Measurements from ENCODE around the gene PAX8.

The PAX8 gene

DNA sequence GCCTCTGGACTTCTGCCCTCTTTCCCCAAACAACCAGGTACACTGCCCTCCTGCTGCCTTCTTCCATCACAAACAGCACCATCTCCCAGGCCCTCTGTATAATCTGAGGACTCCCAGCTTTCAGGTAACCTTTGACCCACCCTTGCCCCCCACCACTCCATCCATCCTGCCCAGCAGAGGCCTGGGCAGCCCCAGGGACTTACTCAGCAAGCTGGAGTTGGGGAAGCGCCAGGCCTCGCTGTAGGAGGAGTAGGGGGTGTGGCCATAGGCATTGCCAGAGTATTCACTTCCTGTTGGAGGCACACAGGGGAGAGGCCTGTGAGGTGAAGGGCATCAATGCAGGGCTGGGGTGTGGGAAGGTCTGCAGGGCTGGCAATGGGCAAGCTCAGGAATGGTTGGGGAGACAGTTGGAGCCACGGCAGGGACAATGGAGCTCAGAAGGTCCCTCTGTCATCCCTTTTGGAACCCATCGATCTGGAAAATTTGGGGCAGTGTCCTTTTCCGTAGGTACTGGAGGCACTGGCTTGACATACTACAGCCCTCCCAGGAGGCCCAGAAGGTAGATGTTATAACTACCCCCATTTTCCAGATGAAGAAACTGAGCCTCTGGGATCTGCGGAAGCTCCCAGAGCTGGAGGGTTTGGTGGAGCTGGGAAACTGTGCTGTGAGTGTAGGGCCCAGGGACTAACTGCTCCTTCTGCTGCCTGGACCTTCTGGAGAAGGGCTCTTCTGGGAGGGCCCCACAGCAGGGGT, 58.7 kb downstream of the PAX8 start:
- no peak for DNase-seq

DNA sequence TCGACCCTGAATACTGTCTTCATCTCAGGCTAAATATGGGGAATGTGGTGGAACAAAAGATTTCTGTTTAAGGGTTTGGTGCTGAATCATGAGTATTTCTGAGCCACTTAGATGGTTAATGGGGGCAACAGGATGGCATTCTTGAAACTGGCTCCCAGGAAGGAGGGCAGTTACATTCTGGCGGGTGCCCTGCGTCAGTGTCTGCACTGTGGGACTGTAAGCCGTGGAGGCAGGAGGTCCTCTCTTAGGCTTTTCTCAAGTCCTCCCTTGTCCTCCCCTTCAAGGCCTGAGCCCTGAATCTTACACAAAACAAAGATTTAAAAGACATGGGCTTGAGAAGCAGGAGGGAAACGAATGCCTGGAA, 59.2 kb downstream of the PAX8 start:
- no peak for DNase-seq

DNA sequence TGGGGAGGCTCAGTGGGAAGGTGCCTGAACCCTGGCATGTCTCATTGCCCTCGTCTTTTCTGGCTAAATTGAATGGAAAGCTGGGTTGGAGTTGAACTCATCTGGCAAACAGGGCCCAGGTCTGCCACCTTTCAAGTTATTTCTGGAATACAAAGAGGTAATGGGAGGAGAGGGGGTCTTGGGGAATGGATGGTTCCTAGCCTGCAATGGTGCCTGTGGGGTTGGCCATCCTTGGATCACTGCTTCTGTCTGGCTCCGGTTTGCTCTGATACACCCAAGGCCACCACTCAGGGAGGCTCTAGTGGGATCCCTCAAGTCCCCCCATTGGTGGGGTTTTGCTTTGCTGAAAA, 59.7 kb downstream of the PAX8 start:
- no peak for DNase-seq

DNA sequence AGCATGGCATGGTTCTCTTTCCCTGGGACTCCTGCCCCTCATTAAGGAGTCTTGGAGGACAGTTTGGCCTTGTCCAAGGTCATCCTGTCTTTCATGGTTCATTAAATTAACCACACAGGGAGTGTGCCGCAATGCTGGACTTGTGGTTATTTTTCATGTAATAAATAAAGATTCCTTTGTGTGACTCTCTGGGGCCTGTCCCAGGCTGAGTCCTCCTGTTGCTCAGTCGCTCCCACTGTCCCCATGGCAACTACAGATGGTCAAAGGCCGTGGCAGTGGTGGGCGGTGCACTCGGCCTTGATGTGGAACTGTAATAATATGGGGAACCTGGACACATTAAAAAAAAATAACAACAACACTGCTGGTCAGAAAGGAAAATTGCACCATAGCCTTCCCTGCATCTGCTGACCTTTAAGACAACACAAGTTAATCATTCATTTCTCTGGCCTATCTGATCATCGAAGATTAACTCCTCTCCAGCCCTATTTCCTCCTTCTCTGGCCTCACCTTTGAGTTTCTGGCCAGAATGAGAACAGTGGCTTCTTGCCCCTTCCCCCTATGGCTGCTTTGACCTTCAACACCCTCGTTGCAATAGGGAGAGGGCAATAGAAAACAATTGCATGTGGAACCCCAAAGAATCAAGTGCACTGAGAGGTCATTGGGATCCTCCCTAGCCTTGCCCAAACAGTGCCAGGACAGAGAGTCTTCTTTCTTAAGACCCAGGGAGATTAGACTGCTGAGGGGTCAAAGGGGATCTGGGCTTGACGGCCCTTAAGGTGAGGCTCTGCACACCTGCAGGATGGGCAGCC, 60.2 kb downstream of the PAX8 start:
- peak; percentile 97 for DNase-seq

DNA sequence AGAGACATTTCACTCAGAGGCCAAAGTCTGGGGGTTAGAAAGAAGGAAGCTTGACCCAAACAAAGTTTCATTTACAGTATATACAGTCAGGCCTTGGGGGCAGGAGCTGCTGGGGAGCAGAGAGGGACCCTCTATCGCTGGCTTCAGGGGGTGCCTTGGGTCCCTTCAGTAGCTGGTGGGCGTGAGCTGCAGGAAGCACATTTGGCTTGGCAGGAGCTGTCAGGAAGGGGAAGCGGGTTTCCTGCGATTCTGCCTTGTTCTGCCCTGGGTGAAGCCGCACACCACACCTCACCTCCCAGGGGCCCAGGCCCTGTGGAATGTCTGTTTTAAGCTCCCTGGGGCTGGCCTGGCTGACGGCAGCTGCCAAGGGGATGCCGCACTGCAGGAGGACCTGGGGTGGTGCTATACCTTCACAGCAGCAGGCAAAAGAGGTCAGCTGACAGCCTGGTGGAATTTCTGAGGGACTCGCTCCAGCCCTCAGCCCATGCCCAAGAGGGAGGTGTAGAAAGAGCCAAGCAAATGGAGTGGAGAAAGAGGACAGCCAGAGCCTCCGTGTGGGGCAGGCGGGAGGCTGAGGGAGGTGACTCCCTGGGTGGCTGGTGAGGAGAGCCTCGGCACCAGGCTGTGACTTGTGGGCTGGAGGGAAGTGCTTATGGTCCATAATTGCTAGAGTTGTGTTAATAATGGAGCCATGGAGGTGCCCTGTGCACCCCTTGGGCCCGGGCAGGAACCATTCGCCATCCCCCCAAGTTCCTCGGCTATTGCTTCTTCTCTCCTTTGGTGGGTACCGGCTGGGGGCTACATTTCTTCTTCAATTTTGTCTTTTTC, 61.1 kb downstream of the PAX8 start:
- no peak for DNase-seq

DNA sequence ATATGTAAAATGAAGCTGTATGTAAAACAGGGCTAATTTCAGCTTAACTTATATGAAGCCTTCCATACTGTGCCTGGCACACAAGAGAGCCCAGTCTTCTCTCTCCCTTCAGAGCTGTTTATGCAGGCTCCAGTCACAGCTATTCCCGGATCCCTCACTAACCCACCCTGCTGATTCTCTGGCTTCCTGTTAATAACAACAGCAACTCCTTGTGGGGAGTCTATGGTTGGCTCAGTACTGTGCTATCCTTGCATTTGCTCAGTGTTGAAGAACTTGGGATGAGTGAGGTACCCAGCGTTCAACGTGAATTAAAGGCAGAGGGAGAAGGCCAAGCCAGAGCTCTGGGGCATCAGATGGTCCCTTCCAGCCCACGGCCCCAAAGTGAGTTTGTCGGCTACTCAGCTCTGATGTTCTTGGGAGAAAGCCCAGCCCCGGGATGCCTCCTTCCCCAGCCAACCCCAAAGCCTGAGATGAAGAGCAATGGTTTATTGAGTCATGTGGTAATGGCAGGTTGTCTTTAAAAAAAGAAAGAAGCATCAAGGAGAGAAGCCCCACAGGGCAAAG, 61.7 kb downstream of the PAX8 start:
- DNase-seq, result no peak

DNA sequence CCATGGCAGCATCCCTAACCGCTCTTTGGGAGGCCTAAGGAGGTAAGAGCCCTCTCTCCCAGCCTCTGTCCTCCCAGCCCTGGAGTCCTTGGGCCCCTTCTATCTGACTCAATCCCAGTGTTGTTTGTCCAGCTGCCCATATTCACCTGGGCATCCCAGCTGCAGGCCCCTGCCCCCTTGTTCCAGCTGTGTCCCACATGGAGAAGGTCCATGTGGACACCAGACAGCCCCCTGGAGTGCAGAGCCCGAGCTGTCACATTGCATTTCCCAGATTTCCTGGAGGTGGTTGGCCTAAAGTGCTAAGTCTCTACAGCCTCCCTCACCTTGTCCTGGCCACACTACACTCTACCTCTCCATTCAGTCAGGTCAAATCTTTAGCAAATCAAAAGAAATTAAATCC, 62.4 kb downstream of the PAX8 start:
- no peak for DNase-seq

DNA sequence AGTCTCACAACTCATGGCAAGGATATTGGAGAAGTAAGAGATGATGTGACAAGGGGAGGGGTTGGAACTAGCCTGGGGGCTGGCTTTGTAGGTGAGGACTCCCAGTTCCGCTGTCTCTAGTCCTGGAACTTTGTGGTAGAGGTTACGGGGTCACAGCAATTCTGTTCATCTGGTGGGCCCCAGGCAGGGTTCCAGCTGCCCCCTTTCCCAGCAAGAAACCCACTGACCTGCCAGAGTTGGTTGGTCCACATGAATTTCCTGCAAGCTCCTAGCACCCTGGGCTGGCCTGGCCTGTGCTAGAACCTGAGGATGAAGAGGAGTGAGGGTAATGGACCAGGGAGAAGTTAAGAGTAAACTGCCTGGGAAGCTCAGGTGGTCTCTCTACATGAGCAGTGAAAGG, 63.7 kb downstream of the PAX8 start:
- no peak for DNase-seq

DNA sequence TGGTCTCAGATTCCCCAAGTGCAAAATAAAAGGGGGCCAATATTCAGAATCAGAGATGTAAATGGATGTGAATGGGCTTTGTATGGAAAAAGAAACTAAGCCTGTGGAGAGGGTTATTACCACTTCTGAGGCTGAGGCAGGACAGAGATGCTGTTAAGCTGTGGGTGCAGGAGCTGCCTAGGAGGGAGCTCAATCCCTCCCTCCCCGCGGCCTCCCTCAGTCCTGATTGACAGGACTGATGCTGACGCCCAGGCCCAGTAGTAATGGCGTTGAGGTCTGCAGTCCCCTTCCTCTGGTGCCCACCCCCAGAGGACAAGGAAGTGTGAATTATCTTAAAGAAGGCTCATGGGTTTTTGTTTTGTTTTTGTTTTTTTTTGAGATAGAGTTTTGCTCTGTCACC, 64.6 kb downstream of the PAX8 start:
- DNase-seq, result no peak

DNA sequence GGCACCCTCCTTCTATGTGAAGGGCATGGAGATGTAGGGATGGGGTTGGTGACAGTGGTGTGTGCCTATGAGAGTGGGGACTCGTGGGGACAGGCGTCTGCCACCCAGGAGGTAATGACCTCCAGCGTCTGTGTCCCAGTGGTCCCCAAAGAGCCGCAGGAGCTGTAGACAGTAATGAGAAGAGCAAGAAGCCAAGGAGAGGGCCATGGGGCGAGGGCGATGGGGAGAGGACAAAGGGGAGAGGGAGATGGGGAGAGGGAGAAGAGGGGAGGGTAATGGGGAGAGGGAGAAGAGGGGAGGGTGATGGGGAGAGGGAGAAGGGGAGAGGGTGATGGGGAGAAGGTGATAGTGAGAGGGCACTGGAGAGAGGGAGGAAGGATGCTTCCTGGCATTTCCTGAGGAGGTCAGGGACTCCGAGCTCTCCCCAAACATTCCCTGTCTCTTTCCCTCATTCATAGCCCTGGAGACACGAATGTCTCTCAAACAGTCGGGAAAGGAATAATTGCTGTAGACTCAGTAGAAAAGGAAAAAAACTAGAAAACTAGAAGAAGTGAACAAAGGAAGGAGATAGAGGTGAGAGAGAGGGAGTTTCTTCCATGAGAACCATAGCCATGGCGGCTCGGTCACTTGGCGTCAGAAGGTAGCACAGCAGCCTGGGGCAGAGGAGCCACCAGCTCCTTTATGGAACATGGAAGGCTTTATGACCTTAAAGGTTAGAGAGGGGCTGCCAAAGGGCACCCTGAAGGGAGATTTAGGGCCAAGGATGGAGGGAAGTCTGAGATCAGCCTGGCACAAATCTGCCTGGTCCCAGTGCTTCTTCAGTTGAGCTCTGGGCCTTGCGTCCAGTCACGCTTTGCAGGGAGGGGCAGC, 65.4 kb downstream of the PAX8 start:
- no peak for DNase-seq

DNA sequence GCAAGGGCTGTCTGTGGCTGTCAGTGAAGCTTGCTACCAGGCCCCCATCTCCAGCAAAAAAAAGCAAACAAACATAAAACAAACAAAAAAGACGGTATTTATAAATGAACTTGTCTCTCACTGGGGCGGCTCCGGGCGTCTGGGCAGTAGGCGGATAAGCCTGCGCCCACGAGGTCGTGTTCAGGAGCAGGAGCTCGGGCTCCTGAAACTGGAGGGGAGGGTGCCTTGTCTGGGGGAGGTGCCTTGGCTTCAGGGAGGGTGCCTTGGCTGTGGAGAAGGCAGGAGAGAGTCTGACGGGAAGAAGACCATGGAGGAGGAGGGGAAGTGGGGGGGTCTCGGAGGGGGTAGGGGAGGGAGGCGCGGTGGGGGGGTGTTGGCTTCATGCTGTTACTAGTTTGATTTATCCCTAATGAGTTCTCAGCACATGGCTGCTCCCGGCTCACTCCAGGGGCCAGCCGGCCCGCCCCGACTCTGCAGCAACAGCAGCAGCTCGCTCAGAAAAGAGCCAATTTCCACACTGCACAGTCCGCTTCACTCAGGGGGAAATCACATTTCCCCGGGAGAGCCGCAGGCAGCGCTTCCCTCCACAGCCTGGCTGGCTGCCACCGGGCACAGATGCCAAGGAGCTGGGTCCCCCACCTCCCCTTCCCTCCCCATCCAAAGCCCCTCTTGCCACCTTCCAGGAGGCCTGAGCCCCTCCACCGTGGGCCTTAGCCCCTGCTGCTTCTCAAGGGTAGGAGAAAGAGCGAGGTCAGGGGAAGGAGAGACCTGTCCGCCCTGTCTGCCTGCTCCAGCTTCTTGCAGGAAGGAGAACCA, 66.3 kb downstream of the PAX8 start:
- no peak for DNase-seq

DNA sequence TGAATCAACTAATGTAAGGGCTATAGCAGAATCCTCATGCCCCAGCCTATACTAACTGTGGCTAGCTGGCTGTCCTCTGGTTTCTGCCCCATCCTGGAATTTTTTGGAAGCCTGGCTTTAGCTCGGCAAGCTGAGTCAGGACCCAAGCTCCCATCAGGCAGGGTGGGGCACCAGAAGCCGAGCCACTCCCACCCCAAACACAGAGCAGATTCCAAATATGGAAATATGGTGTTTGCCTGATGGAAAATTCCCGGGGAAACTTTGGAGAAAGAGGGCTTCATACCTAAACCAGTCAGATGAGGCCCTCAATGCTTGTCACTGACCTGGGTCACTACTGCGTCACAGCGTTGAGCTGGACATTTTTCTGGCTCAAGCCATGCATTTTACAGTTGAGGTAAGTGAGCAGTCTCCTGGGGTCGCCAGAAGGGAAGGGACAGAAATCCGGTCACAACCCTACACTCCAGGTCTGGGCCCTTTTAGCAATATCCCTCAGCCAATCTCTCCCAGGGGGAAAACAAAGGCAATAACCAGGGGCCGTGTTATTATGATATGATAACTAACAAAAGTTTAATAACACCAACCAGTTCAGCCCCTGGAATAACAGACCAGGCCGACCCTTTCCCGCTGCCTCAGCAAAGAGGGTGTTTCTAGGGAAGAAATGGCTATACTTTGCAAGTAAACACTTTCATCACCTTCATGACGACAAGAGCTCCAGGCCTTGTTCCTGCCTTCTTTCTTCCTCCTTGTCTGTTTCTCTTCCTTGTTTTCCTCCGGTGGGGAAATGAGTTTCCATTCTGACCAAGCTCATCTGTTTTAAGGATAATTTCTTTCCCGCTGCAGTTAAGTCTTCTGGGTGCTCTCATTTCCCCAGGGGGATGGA, 67.3 kb downstream of the PAX8 start:
- no peak for DNase-seq

DNA sequence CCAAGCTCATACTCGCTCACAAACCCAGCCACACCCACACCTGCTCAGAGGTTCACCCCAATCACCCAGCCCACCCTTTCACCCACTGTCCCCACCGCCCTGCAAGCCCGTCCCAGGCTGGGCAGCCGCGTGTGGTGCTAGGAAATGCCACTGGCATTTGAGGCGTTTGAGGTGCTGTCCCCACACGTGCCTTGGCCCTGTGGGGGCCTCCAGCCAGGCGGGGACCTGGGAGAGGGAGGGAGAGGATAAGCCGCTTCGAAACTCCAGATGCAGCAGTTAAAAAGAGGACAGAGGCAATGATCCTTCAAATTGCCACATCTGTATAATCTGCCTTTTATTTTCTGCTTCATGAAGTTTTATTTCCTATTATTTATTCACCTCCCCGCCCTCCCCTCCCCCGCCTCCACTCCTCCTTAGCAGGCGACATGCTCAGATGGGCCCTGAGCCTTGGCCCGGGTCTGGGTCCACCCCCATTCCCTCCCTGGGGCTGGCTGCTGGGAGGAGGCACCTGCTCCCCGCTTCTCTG, 69.0 kb downstream of the PAX8 start:
- no peak for DNase-seq

DNA sequence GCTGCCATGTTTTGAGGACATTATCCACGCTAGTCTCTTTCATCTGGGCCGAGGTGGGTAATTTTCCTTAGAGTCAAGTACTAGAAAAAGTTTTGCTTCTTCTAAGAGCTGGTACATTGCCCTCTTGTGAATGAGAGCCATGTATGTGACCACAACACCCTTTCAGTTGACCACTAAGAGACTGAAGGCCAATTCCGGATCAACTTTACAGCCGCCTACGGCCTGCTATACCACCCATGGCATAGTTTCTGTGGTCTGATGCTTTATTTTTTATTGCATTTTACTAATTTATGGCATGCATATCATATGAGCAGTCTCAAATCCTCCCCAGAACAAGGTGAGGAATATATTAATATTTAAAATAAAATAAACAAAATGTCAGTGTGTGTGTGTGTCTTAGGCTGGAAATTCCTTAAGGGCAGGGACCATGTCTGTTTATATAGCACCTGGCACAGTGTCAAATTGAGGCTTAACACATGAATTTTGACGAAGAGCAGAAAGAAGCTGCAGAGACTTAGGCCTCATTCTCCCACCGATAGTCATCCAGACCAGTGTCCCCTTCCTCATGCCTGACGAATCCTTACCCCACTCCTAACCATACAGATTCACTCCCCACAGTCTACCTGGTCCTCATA, 69.6 kb downstream of the PAX8 start:
- peak; percentile 93 for DNase-seq

DNA sequence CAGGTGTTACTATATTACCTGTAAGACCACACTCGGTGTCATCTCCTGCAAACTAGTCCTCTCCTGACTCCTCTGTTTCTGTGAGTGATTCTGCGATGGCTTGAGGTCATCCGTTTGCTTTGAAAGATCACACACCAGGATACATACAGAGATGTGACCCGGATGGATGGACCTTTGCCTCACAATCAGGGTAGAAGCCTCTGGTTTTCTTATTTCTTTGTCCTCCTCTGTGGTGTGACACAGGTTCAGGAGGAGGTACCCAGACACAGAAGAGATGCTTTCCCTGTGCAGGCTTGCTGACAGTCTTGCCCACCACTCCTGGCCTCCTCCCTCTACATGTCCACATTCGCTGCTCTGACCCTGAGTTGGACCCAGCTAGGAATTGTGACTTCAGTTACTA, 70.3 kb downstream of the PAX8 start:
- DNase-seq, result no peak

DNA sequence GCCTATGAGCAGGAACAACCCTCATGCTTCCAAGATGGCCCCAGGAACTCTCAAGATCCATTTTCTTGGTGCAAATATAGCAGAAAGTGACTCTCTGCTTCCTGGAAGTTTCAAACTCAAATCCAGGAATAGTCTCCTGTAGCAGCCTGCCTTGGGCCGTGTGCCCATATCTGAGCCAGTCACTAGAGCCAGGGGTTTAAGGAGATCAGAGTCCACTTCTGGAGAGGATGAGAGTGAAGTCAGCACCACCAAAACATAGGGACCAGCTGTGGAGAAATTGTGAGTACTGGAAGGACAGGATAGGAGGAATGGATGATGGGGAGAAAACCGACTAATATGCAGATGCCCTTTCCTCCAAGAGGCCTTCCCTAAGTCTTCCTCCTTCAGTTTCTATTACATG, 71.7 kb downstream of the PAX8 start:
- no peak for DNase-seq

DNA sequence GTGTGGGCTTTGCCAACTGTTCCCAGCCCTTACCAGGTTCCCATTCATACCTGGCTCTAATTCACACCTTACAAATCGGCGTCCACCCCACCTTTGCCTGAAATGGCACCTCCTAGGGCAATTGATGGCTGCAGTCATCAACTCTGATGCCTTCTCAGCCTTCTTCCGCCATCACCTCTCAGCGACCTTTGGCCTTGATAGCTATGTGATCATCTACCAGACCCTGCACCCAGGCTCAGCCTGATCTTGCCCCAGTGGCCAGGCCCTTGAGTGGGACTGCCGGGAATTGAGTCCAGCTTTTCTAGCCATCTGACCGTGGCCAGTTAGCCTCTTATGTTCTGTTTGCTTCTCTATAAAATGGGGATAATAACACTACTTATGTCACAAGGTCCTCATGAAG, 72.5 kb downstream of the PAX8 start:
- DNase-seq, result no peak

DNA sequence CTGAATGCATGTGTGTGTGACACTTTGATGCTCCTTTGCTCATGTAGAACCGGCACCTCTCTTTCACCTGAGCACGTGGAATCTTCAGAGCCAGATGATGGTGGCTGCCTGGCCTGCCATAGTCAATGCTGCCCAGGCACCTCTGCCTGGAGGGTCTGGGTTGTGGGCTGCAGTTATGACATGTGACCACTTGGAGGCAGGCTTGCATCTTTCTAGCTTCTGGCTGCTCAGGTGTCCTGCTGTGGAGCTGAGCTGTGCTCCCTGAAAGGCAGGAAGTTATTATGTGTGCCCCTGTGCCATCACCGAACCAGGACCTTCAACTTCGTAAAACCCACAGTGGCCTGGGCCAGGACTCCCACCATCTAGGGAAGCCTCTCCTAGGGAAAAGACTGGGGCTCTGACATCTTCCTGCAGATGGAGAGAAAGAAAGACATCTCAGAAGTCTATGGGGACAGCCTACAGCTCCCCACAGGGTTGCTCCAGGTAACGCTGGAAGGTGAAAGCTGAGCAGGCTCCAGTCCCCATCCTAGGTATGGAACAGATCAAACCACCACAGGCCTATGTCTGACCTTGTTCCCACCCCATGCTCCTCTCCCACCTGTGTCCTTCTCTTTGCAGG, 74.7 kb downstream of the PAX8 start:
- no peak for DNase-seq

DNA sequence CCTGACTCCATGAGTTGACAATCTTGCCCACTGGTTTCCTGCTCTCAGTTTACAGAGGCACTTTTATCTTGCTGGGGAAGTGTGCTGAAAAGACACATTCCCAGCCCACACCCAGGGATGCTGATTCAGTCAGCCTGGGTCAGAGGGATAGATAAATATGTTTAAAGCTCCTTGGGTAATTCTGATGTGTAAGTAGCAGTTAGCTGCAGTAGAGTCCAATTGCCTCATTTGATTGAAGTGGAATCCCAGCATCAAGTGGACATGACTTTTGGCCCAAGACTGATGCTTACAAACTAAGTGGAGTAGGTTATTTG, 75.5 kb downstream of the PAX8 start:
- DNase-seq, result no peak

Measured in kidney glomerular epithelial cell (primary cell).